Ramos (cell line): ENCODE results near the gene AGTR2.
"Not testable (repeated sequence)": the region's sequence is repeated elsewhere in the genome, so short reads cannot be mapped to it uniquely, and the experiment has no call there.

Experiments
- in situ Hi-C: fragments of 300-500 bp; cut with MboI; formaldehyde crosslinking; loops from one replicate; pipeline ENCODE4 v1.14.3; 2022; ENCODE audit warnings: low sequenced_read_pairs; ENCODE audit not compliant: unreplicated experiment

The AGTR2 gene, protein sequence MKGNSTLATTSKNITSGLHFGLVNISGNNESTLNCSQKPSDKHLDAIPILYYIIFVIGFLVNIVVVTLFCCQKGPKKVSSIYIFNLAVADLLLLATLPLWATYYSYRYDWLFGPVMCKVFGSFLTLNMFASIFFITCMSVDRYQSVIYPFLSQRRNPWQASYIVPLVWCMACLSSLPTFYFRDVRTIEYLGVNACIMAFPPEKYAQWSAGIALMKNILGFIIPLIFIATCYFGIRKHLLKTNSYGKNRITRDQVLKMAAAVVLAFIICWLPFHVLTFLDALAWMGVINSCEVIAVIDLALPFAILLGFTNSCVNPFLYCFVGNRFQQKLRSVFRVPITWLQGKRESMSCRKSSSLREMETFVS

DNA sequence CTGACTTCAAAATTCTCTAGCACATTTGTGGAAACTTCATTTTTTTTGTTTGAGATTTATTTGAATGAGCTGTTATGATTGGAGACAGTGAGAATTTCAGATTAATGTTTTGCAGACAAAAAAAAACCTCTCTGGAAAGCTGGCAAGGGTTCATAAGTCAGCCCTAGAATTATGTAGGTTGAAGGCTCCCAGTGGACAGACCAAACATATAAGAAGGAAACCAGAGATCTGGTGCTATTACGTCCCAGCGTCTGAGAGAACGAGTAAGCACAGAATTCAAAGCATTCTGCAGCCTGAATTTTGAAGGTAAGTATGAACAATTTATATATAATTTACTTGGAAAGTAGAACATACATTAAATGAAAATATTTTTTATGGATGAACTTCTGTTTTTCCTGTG is at the start of gene AGTR2:
Gene AGTR2, plus strand, starts transcription at position 234 of the 400 bp plus-strand sequence. CDS start 1,537 bp downstream, outside the sequence.
- in situ Hi-C loops = no loop called here

GRCh38 chrX:116135277-116135676 is 35.3 kb upstream of the AGTR2 start:
- in situ Hi-C loops = no loop called here

DNA sequence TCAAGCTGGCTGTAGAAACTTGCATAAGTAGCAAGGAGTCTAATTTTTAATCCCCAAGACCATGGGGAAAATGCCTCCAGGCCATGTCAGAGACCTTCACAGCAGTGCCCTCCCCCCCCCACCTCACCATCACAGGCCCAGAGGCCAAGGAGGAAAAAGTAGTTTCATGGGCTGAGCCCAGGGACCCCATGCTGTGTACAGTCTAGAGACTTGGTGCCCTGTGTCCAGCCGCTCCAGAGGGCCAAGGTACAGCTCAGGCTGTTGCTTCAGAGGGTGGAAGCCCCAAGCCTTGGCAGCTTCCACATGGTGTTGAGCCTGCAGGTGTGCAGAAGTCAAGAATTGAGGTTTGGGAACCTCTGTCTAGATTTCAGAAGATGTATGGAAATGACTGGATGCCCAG is 29.3 kb upstream of the AGTR2 start:
- in situ Hi-C loops = not testable (repeated sequence)

GRCh38 chrX:116142976-116143375 is 27.6 kb upstream of the AGTR2 start:
- in situ Hi-C loops = no loop called here

DNA sequence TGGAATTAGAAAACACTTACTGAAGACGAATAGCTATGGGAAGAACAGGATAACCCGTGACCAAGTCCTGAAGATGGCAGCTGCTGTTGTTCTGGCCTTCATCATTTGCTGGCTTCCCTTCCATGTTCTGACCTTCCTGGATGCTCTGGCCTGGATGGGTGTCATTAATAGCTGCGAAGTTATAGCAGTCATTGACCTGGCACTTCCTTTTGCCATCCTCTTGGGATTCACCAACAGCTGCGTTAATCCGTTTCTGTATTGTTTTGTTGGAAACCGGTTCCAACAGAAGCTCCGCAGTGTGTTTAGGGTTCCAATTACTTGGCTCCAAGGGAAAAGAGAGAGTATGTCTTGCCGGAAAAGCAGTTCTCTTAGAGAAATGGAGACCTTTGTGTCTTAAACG is 2.4 kb downstream of the AGTR2 start:
- in situ Hi-C loops = no loop called here

DNA sequence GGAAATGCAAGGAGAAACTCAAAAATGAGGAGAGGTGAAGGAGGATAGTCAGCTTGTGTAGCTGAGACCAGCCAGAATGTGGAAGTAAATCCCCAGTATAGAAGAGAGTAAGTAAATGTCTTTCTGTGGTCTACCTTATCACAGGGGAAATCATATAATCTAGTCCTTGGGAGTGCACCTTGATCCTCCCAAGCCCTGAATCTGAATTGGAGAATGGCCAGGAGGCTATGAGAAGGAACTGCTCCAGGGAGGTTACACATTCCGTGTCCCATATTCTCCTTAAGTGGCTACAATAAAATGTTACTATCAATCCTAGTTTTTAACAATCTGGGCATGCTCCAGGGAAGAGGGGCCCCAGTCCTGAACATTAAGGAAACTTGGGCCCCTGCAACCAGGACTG is 10.8 kb downstream of the AGTR2 start:
- in situ Hi-C loops = loop anchor here (25.0 kb wide), 1 partner anchor 194 kb away; no protein-coding TSS in a partner anchor

- in situ Hi-C loops = loop anchor here (25.0 kb wide), 1 partner anchor 198 kb away; no protein-coding TSS in a partner anchor
These were observed 14.6 kb downstream of the AGTR2 start for GRCh38 chrX:116185163-116185562.

- in situ Hi-C loops = loop anchor here (25.0 kb wide), 1 partner anchor 207 kb away; no protein-coding TSS in a partner anchor
These were observed 24.1 kb downstream of the AGTR2 start for GRCh38 chrX:116194649-116195048.

DNA sequence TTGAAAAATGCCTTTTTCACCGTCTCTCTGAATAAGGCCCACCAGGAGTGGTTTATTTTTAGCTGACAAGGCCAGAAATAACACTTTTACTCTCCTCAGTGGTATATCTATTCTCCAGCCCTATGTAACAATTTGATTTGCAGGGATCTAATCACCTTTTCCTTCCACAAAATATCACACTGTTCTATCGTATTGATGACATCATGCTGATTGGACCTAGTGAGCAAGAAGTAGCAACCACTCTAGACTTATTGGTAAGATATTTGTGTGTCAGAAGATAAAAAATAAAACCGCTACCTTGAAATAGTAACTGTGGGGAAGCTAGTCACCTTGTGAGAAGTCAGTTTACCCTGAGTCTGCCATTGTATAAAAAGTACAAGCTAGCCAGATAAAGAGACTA is 27.7 kb downstream of the AGTR2 start:
- in situ Hi-C loops = loop anchor here (25.0 kb wide), 1 partner anchor 211 kb away; no protein-coding TSS in a partner anchor

DNA sequence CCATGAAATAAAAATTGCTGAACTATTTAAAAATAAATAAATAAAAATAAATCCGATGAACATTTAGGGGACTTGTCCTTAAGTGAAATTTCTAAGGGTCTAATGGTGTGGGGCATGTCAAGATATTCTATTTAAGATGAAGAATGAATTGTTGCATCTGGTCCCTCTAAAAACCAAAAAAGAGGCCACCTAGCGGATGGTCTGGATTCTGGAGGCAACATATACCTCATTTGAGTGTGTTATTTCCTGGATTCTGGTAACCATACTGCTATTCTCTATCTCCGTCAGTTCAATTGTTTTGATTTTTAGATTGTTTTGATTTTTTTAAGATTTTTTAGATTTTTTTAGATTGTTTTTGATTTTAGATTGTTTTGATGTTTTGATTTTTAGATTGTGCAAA is 28.3 kb downstream of the AGTR2 start:
- in situ Hi-C loops = loop anchor here (25.0 kb wide), 1 partner anchor 212 kb away; no protein-coding TSS in a partner anchor

- in situ Hi-C loops = no loop called here
These were observed 34.4 kb downstream of the AGTR2 start for GRCh38 chrX:116204932-116205331.

DNA sequence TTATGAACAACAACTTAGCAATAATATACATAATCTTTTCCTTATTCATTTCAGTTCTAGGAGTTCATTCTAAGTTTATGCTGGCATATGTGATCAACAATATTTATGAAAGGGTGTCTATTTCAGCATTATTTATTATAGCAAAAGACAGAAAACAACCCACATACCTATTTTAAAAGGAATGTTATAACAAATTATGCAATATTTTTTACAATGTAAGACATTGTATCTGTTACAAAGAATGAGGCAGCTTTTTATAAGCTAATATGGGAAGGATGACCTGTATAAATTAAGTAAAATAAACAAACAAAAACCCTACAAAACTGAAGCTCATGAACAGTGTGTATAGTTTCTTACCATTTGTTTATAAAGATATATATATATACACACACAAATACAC is 42.7 kb downstream of the AGTR2 start:
- in situ Hi-C loops = no loop called here

DNA sequence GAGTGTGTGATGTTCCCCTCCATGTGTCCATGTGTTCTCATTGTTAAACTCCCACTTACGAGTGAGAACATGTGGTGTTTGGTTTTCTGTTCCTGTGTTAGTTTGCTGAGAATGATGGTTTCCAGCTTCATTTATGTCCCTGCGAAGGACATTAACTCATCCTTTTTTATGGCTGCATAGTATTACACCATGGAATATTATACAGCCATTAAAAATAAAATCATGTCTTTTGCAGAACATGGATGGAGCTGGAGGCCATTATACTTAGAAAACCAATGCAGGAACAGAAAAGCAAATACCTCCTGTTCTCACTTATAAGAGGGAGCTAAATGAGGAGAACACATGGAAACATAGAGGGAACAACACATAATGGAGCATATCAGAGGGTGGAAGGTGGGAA is 46.5 kb downstream of the AGTR2 start:
- in situ Hi-C loops = not testable (repeated sequence)
